ENCODE results near the gene COL5A2. TPM values are rescaled to one million over a fixed set of nuclear protein-coding genes. Genes with fewer than 3 reads are reported as not detected.

Gene COL5A2
- total RNA-seq, 1 donor from 2014 or later, result 64.2 TPM

- H3K27ac ChIP-seq, result peak overlapping the region; percentile 47 to 55
- no peaks in the 10 kb centered on the region for H3K27me3 ChIP-seq
- intact Hi-C loops (cut with DNase I), result loop anchor here (10.0 kb wide), 1 partner anchor 310 kb away; no protein-coding TSS in a partner anchor
- H3K4me1 ChIP-seq, result peaks cover 0 to 14% of the 10 kb centered on the region in 2 donors
- no peaks in the 10 kb centered on the region for H3K9me3 ChIP-seq
- no peak for DNase-seq (ENCODE audit: low spot score in 2 of 2)
- H3K36me3 ChIP-seq, result peaks cover 0 to 26% of the 10 kb centered on the region in 2 donors
- no peak for TF ChIP-seq CTCF (IDR thresholded peaks at IDR 0.05)
- no peak overlapping the region for H3K4me3 ChIP-seq
Observed at GRCh38 chr2:189095101-189095500, 84.5 kb downstream of the COL5A2 start.

GRCh38 chr2:189092936-189093335 lies 86.6 kb downstream of the COL5A2 start:
- no peak for TF ChIP-seq CTCF (IDR thresholded peaks at IDR 0.05)
- DNase-seq (ENCODE audit: low spot score in 2 of 2), result peak; percentile 9 to 77
- Histone ChIP-seq H3K4me3 (no peak overlapping the region), H3K9me3 (no peaks in the 10 kb centered on the region), H3K4me1 (peaks cover 0 to 14% of the 10 kb centered on the region in 2 donors), H3K27me3 (no peaks in the 10 kb centered on the region), H3K36me3 (peaks cover 0 to 24% of the 10 kb centered on the region in 2 donors), H3K27ac (peak overlapping the region; percentile 64 to 68)
- intact Hi-C loops (cut with DNase I), result loop anchor here (1.0 to 10.0 kb wide), 2 partner anchors 308 to 319 kb away; no protein-coding TSS in a partner anchor

GRCh38 chr2:189091253-189091652 lies 88.3 kb downstream of the COL5A2 start:
- DNase-seq (ENCODE audit: low spot score in 2 of 2), result no peak
- no peak for TF ChIP-seq CTCF (IDR thresholded peaks at IDR 0.05)
- peaks cover 0 to 21% of the 10 kb centered on the region in 2 donors for H3K36me3 ChIP-seq
- no peaks in the 10 kb centered on the region for H3K9me3 ChIP-seq
- peak overlapping the region in 1 of 2 donors; percentile 68 for H3K27ac ChIP-seq
- intact Hi-C loops (cut with DNase I), result loop anchor here (10.0 kb wide), 1 partner anchor 306 kb away; no protein-coding TSS in a partner anchor
- H3K4me1 ChIP-seq, result peaks cover 0 to 14% of the 10 kb centered on the region in 2 donors
- H3K4me3 ChIP-seq, result no peak overlapping the region
- no peaks in the 10 kb centered on the region for H3K27me3 ChIP-seq

GRCh38 chr2:189088591-189089205 lies 90.9 kb downstream of the COL5A2 start:
- Histone ChIP-seq H3K4me1 (peaks cover 0 to 12% of the 10 kb centered on the region in 2 donors), H3K36me3 (peaks cover 8 to 34% of the 10 kb centered on the region in 2 donors), H3K27me3 (no peaks in the 10 kb centered on the region), H3K9me3 (no peaks in the 10 kb centered on the region), H3K4me3 (no peak overlapping the region), H3K27ac (no peak overlapping the region)
- DNase-seq (ENCODE audit: low spot score in 2 of 2), result no peak
- TF ChIP-seq CTCF (IDR thresholded peaks at IDR 0.05), result no peak
- intact Hi-C loops (cut with DNase I), result no loop called here

- no peak overlapping the region for H3K27ac ChIP-seq
- no peaks in the 10 kb centered on the region for H3K9me3 ChIP-seq
- no peak for TF ChIP-seq CTCF (IDR thresholded peaks at IDR 0.05)
- peaks cover 23 to 49% of the 10 kb centered on the region in 2 donors for H3K36me3 ChIP-seq
- H3K4me1 ChIP-seq, result no peaks in the 10 kb centered on the region
- H3K27me3 ChIP-seq, result no peaks in the 10 kb centered on the region
- intact Hi-C loops (cut with DNase I), result no loop called here
- no peak for DNase-seq (ENCODE audit: low spot score in 2 of 2)
- H3K4me3 ChIP-seq, result no peak overlapping the region
Observed at GRCh38 chr2:189086710-189087109, 92.9 kb downstream of the COL5A2 start.

Measured in ascending aorta (tissue), 2 donors.